Pancreas (tissue), 10 donors: ENCODE data around the gene SCYGR8. TPM values are rescaled to one million over a fixed set of nuclear protein-coding genes. Genes with fewer than 3 reads are reported as not detected.
A peak's percentile ranks its signal among the peaks of the same experiment; 100 is the strongest.

Source experiments
- ATAC-seq, 4 donors: fragments of 200-7000 bp; cut with Tn5 transposase; one replicate each; pipeline versions ENCODE4 v1.8.0 to v1.9.1; 2020; ENCODE audit warnings: mild to moderate bottlenecking in 4 of 4, moderate library complexity in 4 of 4
- DNase-seq, 6 donors: peaks; one replicate each; pipeline ENCODE4 v3.0.0-alpha.2; 2020
- FAIRE-seq: peaks from 2 replicates; lab custom pipeline; 2012; peaks lifted over from hg19 to GRCh38; lab: Jason Lieb, UNC
- H3K27ac ChIP-seq, 4 donors: fragments of 200-600 bp; sonication (generic); 1 replicate in 3 of 4; 2 replicates in 1 of 4; pipeline versions ENCODE4 v1.5.0 to v1.8.0; 2020
- H3K27me3 ChIP-seq, 4 donors: fragments of 200-600 bp; one replicate each; pipeline ENCODE4 v1.8.0; 2021
- H3K36me3 ChIP-seq, 3 donors: fragments of 200-600 bp; sonication (generic) in 1 of 3; one replicate each; pipeline versions ENCODE4 v1.5.0 to v1.8.0; 2020 to 2021
- H3K4me1 ChIP-seq, 3 donors: fragments of 200-600 bp; one replicate each; pipeline ENCODE4 v1.8.0; 2021
- H3K4me3 ChIP-seq, 4 donors: fragments of 200-600 bp; sonication (generic) in 2 of 4; one replicate each; pipeline versions ENCODE4 v1.5.0 to v1.8.0; 2020 to 2021
- H3K9me3 ChIP-seq, 4 donors: fragments of 200-600 bp; one replicate each; pipeline ENCODE4 v1.8.0; 2021
- CTCF ChIP-seq, 4 donors: fragments of 200-600 bp; sonication (generic) in 3 of 4; IDR thresholded peaks; one replicate each; pipeline versions ENCODE4 v1.5.0 to v1.8.0; 2021; ENCODE audit warnings: antibody characterized with exemption in 4 of 4
- WGBS, 2 donors: extraction: QIAGEN DNeasy Blood & Tissue Kit; methylation state at CpG; one replicate each; pipeline ENCODE4 v1.1.7; 2013; 5-methylcytosine and 5-hydroxymethylcytosine counted together
- intact Hi-C, 3 donors: fragments of 100-400 bp; cut with DNase I; formaldehyde crosslinking; loops; one replicate each; pipeline versions ENCODE4 v1.11.1 to v1.14.2; 2022
- polyA plus RNA-seq, 2 donors: library from polyadenylated mRNA; stranded (reverse); fragments of 200-250 nt; gene quantifications; one replicate each; pipeline ENCODE4 v1.2.3, GENCODE V29; 2013
- total RNA-seq, 6 donors: library from RNA; stranded (reverse); fragmentation: NEBNext Ultra II Directional in 4 of 6; extraction: Animal tissue kit (Norgen Biotek cat#: 25700) in 4 of 6; gene quantifications; one replicate each; pipeline versions ENCODE4 v1.2.1 to v1.2.4, GENCODE V29; 2021 to 2023
- donor health status: healthy with polysubstance abuse.
- donor health status: DM: no; HTN: no; CAD: no; lungs with moderate emphysema.
- donor health status: DM: no; HTN: no; CAD: no.
- donor health status: control.
- donor health status: control.
- donor health status: Bipolar disorder and iron deficiency.
- donor health status: DM: yes; HTN: yes; CAD: no.
- donor health status: DM: no; HTN: no; CAD: no.
- donor health status: DM: no; HTN: no; CAD: no.
- donor health status: DM: yes; HTN: yes; CAD: no.

Gene SCYGR8
- total and polyA plus RNA-seq, 8 donors, result not detected

- no peaks in the 10 kb centered on the region for H3K9me3 ChIP-seq
- no peak overlapping the region for H3K4me3 ChIP-seq
- no peaks in the 10 kb centered on the region for H3K4me1 ChIP-seq
- no peak for TF ChIP-seq CTCF (IDR thresholded peaks at IDR 0.05)
- DNase-seq, result peak in 1 of 6 donors; percentile 20
- FAIRE-seq, result peak; percentile 92
- H3K27ac ChIP-seq, result peak overlapping the region in 2 of 4 donors; percentile 55 to 67
- 46 to 48% methylated on average over 6 of the region's 6 CpGs for WGBS, 2 donors
- peak; percentile 48 to 53 (median 50) for ATAC-seq
- no peaks in the 10 kb centered on the region for H3K27me3 ChIP-seq
- intact Hi-C loops, result loop anchor here in 1 of 3 donors (5.0 to 10.0 kb wide), 2 partner anchors 100 to 357 kb away; no protein-coding TSS in a partner anchor
- no peaks in the 10 kb centered on the region for H3K36me3 ChIP-seq
These were observed 16.2 kb downstream of the SCYGR8 start for GRCh38 chr2:227761740-227762476.

GRCh38 chr2:227765788-227766372, 20.2 kb downstream of the SCYGR8 start:
- H3K27ac ChIP-seq, result peak overlapping the region in 3 of 4 donors; percentile 5 to 51 (median 35)
- H3K9me3 ChIP-seq, result no peaks in the 10 kb centered on the region
- DNase-seq (no peak), FAIRE-seq (no peak), ATAC-seq (peak in 3 of 4 donors; percentile 8 to 18 (median 9))
- H3K4me1 ChIP-seq, result no peaks in the 10 kb centered on the region
- TF ChIP-seq CTCF (IDR thresholded peaks at IDR 0.05), result no peak
- H3K36me3 ChIP-seq, result no peaks in the 10 kb centered on the region
- 35 to 38% methylated on average over 4 of the region's 4 CpGs for whole genome bisulfite sequencing, 2 donors
- H3K27me3 ChIP-seq, result no peaks in the 10 kb centered on the region
- intact Hi-C loops, result loop anchor here in 2 of 3 donors (5.0 to 10.0 kb wide), 2 partner anchors 109 to 361 kb away; no protein-coding TSS in a partner anchor
- no peak overlapping the region for H3K4me3 ChIP-seq

- FAIRE-seq, result no peak
- WGBS, 2 donors, result 13 to 18% methylated on average over 11 of the region's 11 CpGs
- Histone ChIP-seq H3K27me3 (no peaks in the 10 kb centered on the region), H3K27ac (peak overlapping the region in 2 of 4 donors; percentile 4 to 51), H3K4me3 (no peak overlapping the region), H3K4me1 (no peaks in the 10 kb centered on the region), H3K36me3 (no peaks in the 10 kb centered on the region), H3K9me3 (no peaks in the 10 kb centered on the region)
- peak; percentile 68 to 81 (median 76) for TF ChIP-seq CTCF (IDR thresholded peaks at IDR 0.05)
- peak; percentile 68 to 86 (median 82) for DNase-seq
- intact Hi-C loops, result loop anchor here in 2 of 3 donors (5.0 to 10.0 kb wide), 2 partner anchors 109 to 362 kb away; no protein-coding TSS in a partner anchor
- peak; percentile 89 to 99 (median 98) for ATAC-seq
These were observed 20.7 kb downstream of the SCYGR8 start for GRCh38 chr2:227766373-227766883.

GRCh38 chr2:227767830-227768229, 22.1 kb downstream of the SCYGR8 start:
- Histone ChIP-seq H3K27ac (no peak overlapping the region), H3K4me3 (no peak overlapping the region), H3K9me3 (no peaks in the 10 kb centered on the region), H3K36me3 (no peaks in the 10 kb centered on the region), H3K27me3 (no peaks in the 10 kb centered on the region), H3K4me1 (no peaks in the 10 kb centered on the region)
- 82 to 89% methylated on average over 22 of the region's 22 CpGs for WGBS, 2 donors
- no peak for TF ChIP-seq CTCF (IDR thresholded peaks at IDR 0.05)
- ATAC-seq, result no peak
- no peak for FAIRE-seq
- intact Hi-C loops, result loop anchor here in 2 of 3 donors (5.0 to 10.0 kb wide), 2 partner anchors 111 to 363 kb away; no protein-coding TSS in a partner anchor
- DNase-seq, result peak in 1 of 6 donors; percentile 69
